Spleen (tissue), 11 donors: Measurements from ENCODE around the gene EDNRA. TPM values are rescaled to one million over a fixed set of nuclear protein-coding genes. Genes with fewer than 3 reads are reported as not detected.

ENCODE experiments used
- DNase-seq: peaks from one replicate; pipeline ENCODE4 v3.0.0-alpha.2; 2020
- H3K27ac ChIP-seq, 8 donors: fragments of 200-600 bp; sonication (generic) in 7 of 8; 1 replicate in 4 of 8; 2 replicates in 4 of 8; pipeline versions ENCODE4 v1.5.0 to v1.8.0; 2016 to 2021; ENCODE audit warnings: inconsistent platforms in 4 of 8, mild to moderate bottlenecking in 4 of 8, moderate library complexity in 1 of 8
- H3K27me3 ChIP-seq, 7 donors: fragments of 200-600 bp; sonication (generic) in 6 of 7; replicated peaks in 1 of 7; 1 replicate in 4 of 7; 2 replicates in 3 of 7; pipeline versions ENCODE4 v1.5.0 to v1.8.0; 2016 to 2021; ENCODE audit warnings: inconsistent platforms in 3 of 7, mild to moderate bottlenecking in 1 of 7
- H3K36me3 ChIP-seq, 6 donors: fragments of 200-600 bp; sonication (generic) in 5 of 6; 1 replicate in 4 of 6; 2 replicates in 2 of 6; pipeline versions ENCODE4 v1.5.0 to v1.8.0; 2016 to 2021; ENCODE audit warnings: inconsistent platforms in 2 of 6
- H3K4me1 ChIP-seq, 6 donors: fragments of 200-600 bp; sonication (generic) in 5 of 6; 1 replicate in 3 of 6; 2 replicates in 3 of 6; pipeline versions ENCODE4 v1.5.0 to v1.8.0; 2016 to 2021; ENCODE audit warnings: inconsistent platforms in 3 of 6
- H3K4me3 ChIP-seq, 8 donors: fragments of 200-600 bp; sonication (generic) in 7 of 8; 1 replicate in 4 of 8; 2 replicates in 4 of 8; pipeline versions ENCODE4 v1.5.0 to v1.8.0; 2016 to 2021; ENCODE audit warnings: inconsistent platforms in 4 of 8, mild to moderate bottlenecking in 4 of 8, moderate library complexity in 2 of 8
- H3K9me3 ChIP-seq, 8 donors: fragments of 200-600 bp; sonication (generic) in 7 of 8; 1 replicate in 4 of 8; 2 replicates in 4 of 8; pipeline versions ENCODE4 v1.5.0 to v1.8.0; 2016 to 2021; ENCODE audit warnings: inconsistent platforms in 4 of 8
- CTCF ChIP-seq, 11 experiments: fragments of 200-600 bp in 7 of 11; fragments of 450-650 bp in 4 of 11; sonication (generic) in 4 of 11; IDR thresholded peaks in 8 of 11; conservative IDR thresholded peaks in 3 of 11; 1 replicate in 7 of 11; 2 replicates in 4 of 11; pipeline versions ENCODE4 v1.4.0 to v1.8.0; 2016 to 2021; ENCODE audit warnings: antibody characterized with exemption in 11 of 11, inconsistent platforms in 4 of 11, mild to moderate bottlenecking in 1 of 11
- POLR2A ChIP-seq, 3 donors: fragments of 450-650 bp; IDR thresholded peaks; one replicate each; pipeline ENCODE4 v1.5.1; 2017; ENCODE audit warnings: antibody characterized with exemption in 3 of 3, mild to moderate bottlenecking in 1 of 3
- POLR2AphosphoS5 ChIP-seq, 3 donors: sonication (generic); formaldehyde crosslinking; IDR thresholded peaks; one replicate each; pipeline ENCODE4 v1.5.1; 2017; ENCODE audit warnings: antibody characterized with exemption in 3 of 3
- WGBS, 5 donors: extraction: QIAGEN DNeasy Blood & Tissue Kit in 3 of 5; methylation state at CpG; one replicate each; pipeline versions ENCODE4 v1.1.5 to v1.1.7; 2013 to 2018; 5-methylcytosine and 5-hydroxymethylcytosine counted together
- intact Hi-C: fragments of 100-400 bp; cut with DNase I; formaldehyde crosslinking; loops from one replicate; pipeline ENCODE4 v1.15.0; 2023; ENCODE audit warnings: low total_unique reads
- polyA plus RNA-seq, 3 donors: library from polyadenylated mRNA; stranded (reverse); fragments of 200-250 nt; gene quantifications; one replicate each; pipeline ENCODE4 v1.2.1, GENCODE V29; 2013
- total RNA-seq, 7 donors: library from RNA; depleted of rRNA in 3 of 7; stranded (reverse); fragments of >200 nt in 3 of 7; fragmentation: NEBNext Ultra II Directional in 4 of 7; extraction: Animal tissue kit (Norgen Biotek cat#: 25700) in 4 of 7; gene quantifications; one replicate each; pipeline versions ENCODE4 v1.1.0 to v1.2.1, GENCODE V29; 2016 to 2021
- donor health status: healthy with polysubstance abuse.
- donor health status: DM: no; HTN: no; CAD: no; lungs with moderate emphysema.
- donor health status: DM: no; HTN: no; CAD: no.
- donor health status: Bipolar disorder and iron deficiency.
- donor health status: healthy.
- donor health status: DM: no; HTN: no; CAD: no.
- donor health status: DM: yes; HTN: yes; CAD: no.

Gene EDNRA
- total and polyA plus RNA-seq, 10 donors = 1.0 to 21.4 (median 8.7) TPM

- DNase-seq = no peak
- intact Hi-C loops = no loop called here
- H3K36me3 ChIP-seq = no peaks in the 10 kb centered on the region
- H3K9me3 ChIP-seq = no peaks in the 10 kb centered on the region
- WGBS, 5 donors = 75 to 90% (median 86%) methylated on average over 6 of the region's 6 CpGs
- TF ChIP-seq POLR2A (IDR thresholded peaks at IDR 0.05) (no peak), CTCF (IDR thresholded peaks at IDR 0.05 in 8 of 11, conservative IDR thresholded peaks at IDR 0.05 in 3 of 11) (no peak), POLR2AphosphoS5 (IDR thresholded peaks at IDR 0.05) (no peak)
- H3K4me3 ChIP-seq = no peak overlapping the region
- H3K27ac ChIP-seq = no peak overlapping the region
- peaks cover 0 to 8% (median 0%) of the 10 kb centered on the region in 7 donors for H3K27me3 ChIP-seq
- no peaks in the 10 kb centered on the region for H3K4me1 ChIP-seq
Observed at GRCh38 chr4:147535124-147535523, 54.2 kb downstream of the EDNRA start.

GRCh38 chr4:147538711-147539110, 57.8 kb downstream of the EDNRA start:
- WGBS, 5 donors = 77 to 91% (median 84%) methylated on average over 3 of the region's 3 CpGs
- intact Hi-C loops = no loop called here
- H3K4me3 ChIP-seq = no peak overlapping the region
- peaks cover 0 to 8% (median 0%) of the 10 kb centered on the region in 7 donors for H3K27me3 ChIP-seq
- H3K4me1 ChIP-seq = no peaks in the 10 kb centered on the region
- no peak overlapping the region for H3K27ac ChIP-seq
- DNase-seq = no peak
- TF ChIP-seq POLR2AphosphoS5 (IDR thresholded peaks at IDR 0.05) = no peak
- no peak for TF ChIP-seq POLR2A (IDR thresholded peaks at IDR 0.05)
- TF ChIP-seq CTCF (IDR thresholded peaks at IDR 0.05 in 8 of 11, conservative IDR thresholded peaks at IDR 0.05 in 3 of 11) = no peak
- H3K9me3 ChIP-seq = no peaks in the 10 kb centered on the region
- H3K36me3 ChIP-seq = no peaks in the 10 kb centered on the region

- no peak overlapping the region for H3K27ac ChIP-seq
- no peak for DNase-seq
- H3K27me3 ChIP-seq = peaks cover 0 to 8% (median 0%) of the 10 kb centered on the region in 7 donors
- H3K9me3 ChIP-seq = no peaks in the 10 kb centered on the region
- H3K36me3 ChIP-seq = no peaks in the 10 kb centered on the region
- no peaks in the 10 kb centered on the region for H3K4me1 ChIP-seq
- intact Hi-C loops = no loop called here
- WGBS, 5 donors = 64 to 84% (median 80%) methylated on average over 4 of the region's 4 CpGs
- H3K4me3 ChIP-seq = no peak overlapping the region
- TF ChIP-seq POLR2A (IDR thresholded peaks at IDR 0.05) = no peak
- TF ChIP-seq CTCF (IDR thresholded peaks at IDR 0.05 in 8 of 11, conservative IDR thresholded peaks at IDR 0.05 in 3 of 11) = no peak
- no peak for TF ChIP-seq POLR2AphosphoS5 (IDR thresholded peaks at IDR 0.05)
Observed at GRCh38 chr4:147539959-147540358, 59.1 kb downstream of the EDNRA start.

DNA sequence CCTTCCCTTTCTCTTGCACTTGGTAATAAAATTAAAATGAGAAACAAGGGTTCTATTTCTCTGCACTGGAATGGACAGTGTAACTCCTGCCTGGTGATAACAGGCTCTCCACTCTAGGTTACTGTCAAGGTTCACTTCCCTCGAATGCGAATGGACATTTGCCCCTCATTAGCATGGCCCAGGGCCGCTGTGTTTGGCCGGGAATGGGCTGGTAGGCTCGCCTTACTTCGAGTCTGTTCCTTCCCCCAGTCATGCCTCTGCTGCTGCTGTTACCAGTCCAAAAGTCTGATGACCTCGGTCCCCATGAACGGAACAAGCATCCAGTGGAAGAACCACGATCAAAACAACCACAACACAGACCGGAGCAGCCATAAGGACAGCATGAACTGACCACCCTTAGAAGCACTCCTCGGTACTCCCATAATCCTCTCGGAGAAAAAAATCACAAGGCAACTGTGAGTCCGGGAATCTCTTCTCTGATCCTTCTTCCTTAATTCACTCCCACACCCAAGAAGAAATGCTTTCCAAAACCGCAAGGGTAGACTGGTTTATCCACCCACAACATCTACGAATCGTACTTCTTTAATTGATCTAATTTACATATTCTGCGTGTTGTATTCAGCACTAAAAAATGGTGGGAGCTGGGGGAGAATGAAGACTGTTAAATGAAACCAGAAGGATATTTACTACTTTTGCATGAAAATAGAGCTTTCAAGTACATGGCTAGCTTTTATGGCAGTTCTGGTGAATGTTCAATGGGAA, 61.5 kb downstream of the EDNRA start:
- no peak for DNase-seq
- H3K9me3 ChIP-seq = no peaks in the 10 kb centered on the region
- H3K27ac ChIP-seq = no peak overlapping the region
- no peak for TF ChIP-seq POLR2AphosphoS5 (IDR thresholded peaks at IDR 0.05)
- TF ChIP-seq POLR2A (IDR thresholded peaks at IDR 0.05) = no peak
- no peak for TF ChIP-seq CTCF (IDR thresholded peaks at IDR 0.05 in 8 of 11, conservative IDR thresholded peaks at IDR 0.05 in 3 of 11)
- intact Hi-C loops = no loop called here
- H3K27me3 ChIP-seq = no peaks in the 10 kb centered on the region
- WGBS, 5 donors = 84 to 88% (median 85%) methylated on average over 17 of the region's 17 CpGs
- no peak overlapping the region for H3K4me3 ChIP-seq
- no peaks in the 10 kb centered on the region for H3K36me3 ChIP-seq
- H3K4me1 ChIP-seq = no peaks in the 10 kb centered on the region
